Progenitor cell of endocrine pancreas (in vitro differentiated cells): ENCODE data around the gene CABP2. TPM values are rescaled to one million over a fixed set of nuclear protein-coding genes. Genes with fewer than 3 reads are reported as not detected.
"Not testable (repeated sequence)": the region's sequence is repeated elsewhere in the genome, so short reads cannot be mapped to it uniquely, and the experiment has no call there.

ENCODE experiments used
- DNase-seq: peaks from one replicate; pipeline ENCODE4 v3.0.0; 2021; ENCODE audit warnings: low spot score; ENCODE audit not compliant: unreplicated experiment
- H3K27ac Mint-ChIP-seq: 2 replicates; pipeline ENCODE4 v1.8.0; 2021; ENCODE audit warnings: mild to moderate bottlenecking, moderate library complexity, mixed read lengths
- H3K27me3 Mint-ChIP-seq: 2 replicates; pipeline ENCODE4 v1.8.0; 2021; ENCODE audit warnings: mixed read lengths
- H3K36me3 Mint-ChIP-seq: 2 replicates; pipeline ENCODE4 v1.8.0; 2022; ENCODE audit warnings: mixed read lengths; ENCODE audit not compliant: insufficient read depth
- H3K4me1 Mint-ChIP-seq: 2 replicates; pipeline ENCODE4 v1.8.0; 2021; ENCODE audit warnings: low read depth, mixed read lengths
- H3K4me3 Mint-ChIP-seq: 2 replicates; pipeline ENCODE4 v1.8.0; 2021; ENCODE audit warnings: low read depth, mild to moderate bottlenecking, moderate library complexity, mixed read lengths
- H3K9me3 Mint-ChIP-seq: 2 replicates; pipeline ENCODE4 v1.8.0; 2021; ENCODE audit warnings: low read depth, mixed read lengths
- total RNA-seq: library from RNA; stranded (reverse); gene quantifications from 2 replicates; pipeline ENCODE4 v1.2.1, GENCODE V29; 2021
- TF ChIP-seq, protein P1 (sequence below): fragments of 200-600 bp; sonication (generic); IDR thresholded peaks from one replicate; pipeline ENCODE4 v1.5.0; 2021; ENCODE audit warnings: antibody characterized with exemption, mild to moderate bottlenecking; ENCODE audit not compliant: unreplicated experiment

Gene CABP2
- total RNA-seq, 1 donor from 2014 or later = not detected

DNA sequence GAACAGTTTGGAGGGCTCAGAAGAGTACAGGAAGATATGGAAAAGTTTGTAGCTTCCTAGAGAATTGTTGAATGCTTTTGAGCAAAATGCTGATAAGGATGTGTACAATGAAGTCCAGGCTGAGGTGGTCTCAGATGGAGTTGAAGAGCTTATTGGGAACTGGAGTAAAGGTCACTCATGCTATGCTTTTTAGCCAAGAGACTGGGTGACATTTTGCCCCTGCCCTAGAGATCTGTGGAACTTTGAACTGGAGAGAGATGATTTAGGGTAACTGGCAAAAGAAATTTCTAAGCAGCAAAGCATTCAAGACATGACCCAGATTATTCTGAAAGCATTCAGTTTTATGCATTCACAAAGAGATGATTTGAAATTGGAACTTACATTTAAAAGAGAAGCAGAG is 27.9 kb upstream of the CABP2 start:
- H3K27ac Mint-ChIP-seq = no peak overlapping the region
- TF ChIP-seq, protein P1, sequence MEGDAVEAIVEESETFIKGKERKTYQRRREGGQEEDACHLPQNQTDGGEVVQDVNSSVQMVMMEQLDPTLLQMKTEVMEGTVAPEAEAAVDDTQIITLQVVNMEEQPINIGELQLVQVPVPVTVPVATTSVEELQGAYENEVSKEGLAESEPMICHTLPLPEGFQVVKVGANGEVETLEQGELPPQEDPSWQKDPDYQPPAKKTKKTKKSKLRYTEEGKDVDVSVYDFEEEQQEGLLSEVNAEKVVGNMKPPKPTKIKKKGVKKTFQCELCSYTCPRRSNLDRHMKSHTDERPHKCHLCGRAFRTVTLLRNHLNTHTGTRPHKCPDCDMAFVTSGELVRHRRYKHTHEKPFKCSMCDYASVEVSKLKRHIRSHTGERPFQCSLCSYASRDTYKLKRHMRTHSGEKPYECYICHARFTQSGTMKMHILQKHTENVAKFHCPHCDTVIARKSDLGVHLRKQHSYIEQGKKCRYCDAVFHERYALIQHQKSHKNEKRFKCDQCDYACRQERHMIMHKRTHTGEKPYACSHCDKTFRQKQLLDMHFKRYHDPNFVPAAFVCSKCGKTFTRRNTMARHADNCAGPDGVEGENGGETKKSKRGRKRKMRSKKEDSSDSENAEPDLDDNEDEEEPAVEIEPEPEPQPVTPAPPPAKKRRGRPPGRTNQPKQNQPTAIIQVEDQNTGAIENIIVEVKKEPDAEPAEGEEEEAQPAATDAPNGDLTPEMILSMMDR = no peak
- peaks cover 19% of the 10 kb centered on the region for H3K9me3 Mint-ChIP-seq
- no peaks in the 10 kb centered on the region for H3K36me3 Mint-ChIP-seq
- peaks cover 5% of the 10 kb centered on the region for H3K4me1 Mint-ChIP-seq
- no peak for DNase-seq
- H3K27me3 Mint-ChIP-seq = peaks cover 9% of the 10 kb centered on the region
- no peak overlapping the region for H3K4me3 Mint-ChIP-seq

DNA sequence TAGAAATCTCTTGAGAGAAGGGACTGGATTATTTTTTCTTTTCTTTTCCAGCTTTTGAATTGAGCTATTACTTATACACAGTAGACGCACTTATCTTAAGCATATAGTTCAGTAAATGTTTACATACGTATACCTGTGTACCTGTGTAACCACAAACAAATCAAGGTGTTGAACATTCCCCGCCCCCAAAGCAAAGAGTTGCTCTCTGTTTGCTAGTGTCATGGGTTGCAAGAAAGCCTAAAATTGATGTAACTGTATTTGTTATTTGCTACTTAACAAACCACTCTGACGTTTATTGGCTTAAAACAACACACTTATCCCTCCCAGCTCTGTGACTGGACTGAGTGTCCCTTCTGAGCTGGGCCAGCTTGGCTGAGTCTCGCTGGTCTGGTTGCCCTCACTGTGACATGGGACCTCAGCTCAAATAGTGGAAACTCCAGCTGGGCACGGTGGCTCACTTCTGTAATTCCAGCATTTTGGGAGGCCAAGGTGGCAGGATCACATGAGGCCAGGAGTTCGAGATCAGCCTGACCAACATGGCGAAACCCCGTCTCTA is 25.4 kb upstream of the CABP2 start:
- H3K27ac Mint-ChIP-seq = no peak overlapping the region
- TF ChIP-seq, protein P1 = no peak
- H3K27me3 Mint-ChIP-seq = peaks cover 12% of the 10 kb centered on the region
- no peak overlapping the region for H3K4me3 Mint-ChIP-seq
- DNase-seq = no peak
- peaks cover 19% of the 10 kb centered on the region for H3K9me3 Mint-ChIP-seq
- H3K4me1 Mint-ChIP-seq = peaks cover 5% of the 10 kb centered on the region
- no peaks in the 10 kb centered on the region for H3K36me3 Mint-ChIP-seq

- Mint-ChIP-seq H3K27me3 (peaks cover 12% of the 10 kb centered on the region), H3K9me3 (peaks cover 19% of the 10 kb centered on the region)
- H3K4me1 Mint-ChIP-seq, H3K27ac Mint-ChIP-seq, H3K36me3 Mint-ChIP-seq, DNase-seq, H3K4me3 Mint-ChIP-seq: not testable (repeated sequence)
Measured at GRCh38 chr11:67548112-67548511, 24.9 kb upstream of the CABP2 start.

GRCh38 chr11:67545280-67545679 is 22.0 kb upstream of the CABP2 start:
- no peak overlapping the region for H3K4me3 Mint-ChIP-seq
- DNase-seq = no peak
- H3K27ac Mint-ChIP-seq = no peak overlapping the region
- H3K4me1 Mint-ChIP-seq = peaks cover 5% of the 10 kb centered on the region
- H3K9me3 Mint-ChIP-seq = peaks cover 4% of the 10 kb centered on the region
- H3K27me3 Mint-ChIP-seq = peaks cover 8% of the 10 kb centered on the region
- H3K36me3 Mint-ChIP-seq = no peaks in the 10 kb centered on the region
- TF ChIP-seq, protein P1 = no peak

DNA sequence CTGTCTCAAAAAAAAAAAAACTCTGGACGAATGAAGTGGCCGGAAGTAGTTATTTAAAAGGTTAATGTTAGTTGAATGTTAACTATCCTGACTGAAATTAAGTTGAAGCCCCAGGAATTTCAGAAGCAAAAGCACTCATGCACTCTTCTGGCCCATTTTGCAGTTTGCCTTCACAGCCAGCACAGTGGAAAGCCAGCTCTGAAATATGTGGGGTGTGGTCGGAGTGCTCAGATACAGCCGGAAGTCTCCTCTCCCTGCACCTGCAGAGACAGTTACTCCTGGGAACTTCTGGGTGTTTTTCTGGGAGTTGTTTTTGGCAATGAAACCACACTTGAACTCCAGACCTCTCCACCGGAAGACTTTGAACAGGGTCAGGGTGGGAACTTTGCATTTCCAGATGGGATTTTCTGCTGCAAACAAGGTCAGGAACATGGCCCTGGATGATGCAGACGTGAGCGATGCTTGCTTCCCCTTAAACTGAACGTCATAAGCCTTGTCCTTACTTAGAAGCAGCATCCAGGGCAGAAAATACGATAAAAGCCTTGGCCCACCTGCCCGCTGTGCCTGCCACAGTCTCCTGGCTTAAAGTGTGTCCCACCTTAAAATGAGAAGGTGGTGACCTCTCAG is 21.5 kb upstream of the CABP2 start:
- H3K27ac Mint-ChIP-seq = no peak overlapping the region
- no peaks in the 10 kb centered on the region for H3K36me3 Mint-ChIP-seq
- peaks cover 8% of the 10 kb centered on the region for H3K27me3 Mint-ChIP-seq
- no peaks in the 10 kb centered on the region for H3K9me3 Mint-ChIP-seq
- DNase-seq = no peak
- TF ChIP-seq, protein P1 = no peak
- H3K4me1 Mint-ChIP-seq = peaks cover 5% of the 10 kb centered on the region
- H3K4me3 Mint-ChIP-seq = no peak overlapping the region

GRCh38 chr11:67543585-67543984 is 20.3 kb upstream of the CABP2 start:
- H3K9me3 Mint-ChIP-seq = no peaks in the 10 kb centered on the region
- H3K4me1 Mint-ChIP-seq = peaks cover 2% of the 10 kb centered on the region
- no peak overlapping the region for H3K27ac Mint-ChIP-seq
- H3K36me3 Mint-ChIP-seq = no peaks in the 10 kb centered on the region
- TF ChIP-seq, protein P1 = no peak
- peaks cover 8% of the 10 kb centered on the region for H3K27me3 Mint-ChIP-seq
- DNase-seq = no peak
- H3K4me3 Mint-ChIP-seq = no peak overlapping the region
